H7 (cell line): ENCODE measurements around the gene TOMM40L. TPM values are rescaled to one million over a fixed set of nuclear protein-coding genes. Genes with fewer than 3 reads are reported as not detected.
"Not testable (repeated sequence)": the region's sequence is repeated elsewhere in the genome, so short reads cannot be mapped to it uniquely, and the experiment has no call there.

Experiments used
- DNase-seq: peaks from one replicate; pipeline ENCODE4 v3.0.0; 2012
- H3K27me3 ChIP-seq: 2 replicates; pipeline ENCODE4 v1.6.0; 2011; ENCODE audit warnings: mild to moderate bottlenecking, low read length; ENCODE audit not compliant: control insufficient read depth, insufficient read depth
- H3K36me3 ChIP-seq: replicated peaks from 2 replicates; pipeline ENCODE4 v1.5.1; 2011; ENCODE audit warnings: low read length; ENCODE audit not compliant: control insufficient read depth, insufficient read depth
- H3K4me3 ChIP-seq: 2 replicates; pipeline ENCODE4 v1.5.1; 2011; ENCODE audit warnings: low read depth, mild to moderate bottlenecking, control low read depth, low read length, moderate library complexity; ENCODE audit not compliant: insufficient read depth
- total RNA-seq: library from RNA; depleted of rRNA; stranded (reverse); fragments of >200 nt; shearing (Covaris generic); gene quantifications from 2 replicates; pipeline ENCODE4 v1.2.3, GENCODE V29; 2014

The TOMM40L gene
- total RNA-seq, 1 experiment from 2014 or later, result 38.1 TPM

GRCh38 chr1:161223805-161224694 lies 1.8 kb upstream of the TOMM40L start:
- peaks cover 9% of the 10 kb centered on the region for H3K36me3 ChIP-seq
- H3K4me3 ChIP-seq, result no peak overlapping the region
- DNase-seq, result no peak
- H3K27me3 ChIP-seq, result no peaks in the 10 kb centered on the region

GRCh38 chr1:161224695-161225087 lies 1.2 kb upstream of the TOMM40L start:
- not testable (repeated sequence) for DNase-seq, H3K27me3 ChIP-seq, H3K36me3 ChIP-seq, H3K4me3 ChIP-seq

GRCh38 chr1:161225178-161225533 lies 704 bp upstream of the TOMM40L start:
- Histone ChIP-seq H3K27me3 (no peaks in the 10 kb centered on the region), H3K4me3 (no peak overlapping the region), H3K36me3 (peaks cover 9% of the 10 kb centered on the region)
- no peak for DNase-seq

- DNase-seq, result peak; percentile 60
- H3K36me3 ChIP-seq, result peaks cover 9% of the 10 kb centered on the region
- H3K4me3 ChIP-seq, result peak overlapping the region; percentile 57
- H3K27me3 ChIP-seq, result no peaks in the 10 kb centered on the region
Measured at GRCh38 chr1:161226320-161226711, 456 bp downstream of the TOMM40L start.

- H3K27me3 ChIP-seq, result no peaks in the 10 kb centered on the region
- peak overlapping the region; percentile 57 for H3K4me3 ChIP-seq
- no peak for DNase-seq
- H3K36me3 ChIP-seq, result peaks cover 9% of the 10 kb centered on the region
Measured at GRCh38 chr1:161226759-161227158, 899 bp downstream of the TOMM40L start.

- Histone ChIP-seq H3K27me3 (no peaks in the 10 kb centered on the region), H3K4me3 (peak overlapping the region; percentile 57; the same call in 1 of the 2 replicates), H3K36me3 (peaks cover 9% of the 10 kb centered on the region)
- peak; percentile 79 for DNase-seq
Measured at GRCh38 chr1:161227196-161227871, 1.5 kb downstream of the TOMM40L start.

- Histone ChIP-seq H3K36me3 (peaks cover 9% of the 10 kb centered on the region), H3K27me3 (no peaks in the 10 kb centered on the region), H3K4me3 (no peak overlapping the region)
- DNase-seq, result no peak
Measured at GRCh38 chr1:161228032-161228431, 2.2 kb downstream of the TOMM40L start.

GRCh38 chr1:161229896-161230295 lies 4.0 kb downstream of the TOMM40L start:
- H3K4me3 ChIP-seq, result no peak overlapping the region
- no peak for DNase-seq
- H3K27me3 ChIP-seq, result no peaks in the 10 kb centered on the region
- peaks cover 9% of the 10 kb centered on the region for H3K36me3 ChIP-seq

- H3K4me3 ChIP-seq, result no peak overlapping the region
- no peak for DNase-seq
Measured at GRCh38 chr1:161230762-161231161, 4.9 kb downstream of the TOMM40L start.

GRCh38 chr1:161233102-161233501 lies 7.2 kb downstream of the TOMM40L start:
- Histone ChIP-seq H3K27me3 (no peaks in the 10 kb centered on the region), H3K4me3 (no peak overlapping the region), H3K36me3 (peaks cover 8% of the 10 kb centered on the region)
- DNase-seq, result no peak

More at GRCh38 chr1:161230762-161231161, 4.9 kb downstream of the TOMM40L start:
- Histone ChIP-seq H3K36me3 (peaks cover 9% of the 10 kb centered on the region), H3K27me3 (no peaks in the 10 kb centered on the region)

- Histone ChIP-seq H3K36me3 (no peaks in the 10 kb centered on the region), H3K27me3 (no peaks in the 10 kb centered on the region), H3K4me3 (no peak overlapping the region)
- DNase-seq, result no peak
Measured at GRCh38 chr1:161235957-161236775, 10.3 kb downstream of the TOMM40L start.

GRCh38 chr1:161238039-161238473 lies 12.2 kb downstream of the TOMM40L start, which contains the start of gene NR1I3:
Gene NR1I3 (minus strand): TSS chr1:161238203. CDS start chr1:161236565, 1,638 bp downstream.
- Histone ChIP-seq H3K36me3 (no peaks in the 10 kb centered on the region), H3K27me3 (no peaks in the 10 kb centered on the region)

GRCh38 chr1:161241682-161242081 lies 15.8 kb downstream of the TOMM40L start:
- no peaks in the 10 kb centered on the region for H3K36me3 ChIP-seq
- no peaks in the 10 kb centered on the region for H3K27me3 ChIP-seq
- no peak for DNase-seq
- H3K4me3 ChIP-seq, result no peak overlapping the region

More at GRCh38 chr1:161238039-161238473, 12.2 kb downstream of the TOMM40L start, which contains the start of gene NR1I3:
- H3K4me3 ChIP-seq, result no peak within 1 kb of the TSS
- no peak for DNase-seq

- DNase-seq, result no peak
- H3K27me3 ChIP-seq, result no peaks in the 10 kb centered on the region
- H3K4me3 ChIP-seq, result no peak overlapping the region
- no peaks in the 10 kb centered on the region for H3K36me3 ChIP-seq
Measured at GRCh38 chr1:161242313-161242712, 16.5 kb downstream of the TOMM40L start.
